GM04503 (cell line): Measurements from ENCODE around the gene ASTL.

Source experiments
- DNase-seq: peaks from one replicate; pipeline ENCODE4 v3.0.0-alpha.2; 2012; ENCODE audit warnings: low read depth

ASTL gene

DNA sequence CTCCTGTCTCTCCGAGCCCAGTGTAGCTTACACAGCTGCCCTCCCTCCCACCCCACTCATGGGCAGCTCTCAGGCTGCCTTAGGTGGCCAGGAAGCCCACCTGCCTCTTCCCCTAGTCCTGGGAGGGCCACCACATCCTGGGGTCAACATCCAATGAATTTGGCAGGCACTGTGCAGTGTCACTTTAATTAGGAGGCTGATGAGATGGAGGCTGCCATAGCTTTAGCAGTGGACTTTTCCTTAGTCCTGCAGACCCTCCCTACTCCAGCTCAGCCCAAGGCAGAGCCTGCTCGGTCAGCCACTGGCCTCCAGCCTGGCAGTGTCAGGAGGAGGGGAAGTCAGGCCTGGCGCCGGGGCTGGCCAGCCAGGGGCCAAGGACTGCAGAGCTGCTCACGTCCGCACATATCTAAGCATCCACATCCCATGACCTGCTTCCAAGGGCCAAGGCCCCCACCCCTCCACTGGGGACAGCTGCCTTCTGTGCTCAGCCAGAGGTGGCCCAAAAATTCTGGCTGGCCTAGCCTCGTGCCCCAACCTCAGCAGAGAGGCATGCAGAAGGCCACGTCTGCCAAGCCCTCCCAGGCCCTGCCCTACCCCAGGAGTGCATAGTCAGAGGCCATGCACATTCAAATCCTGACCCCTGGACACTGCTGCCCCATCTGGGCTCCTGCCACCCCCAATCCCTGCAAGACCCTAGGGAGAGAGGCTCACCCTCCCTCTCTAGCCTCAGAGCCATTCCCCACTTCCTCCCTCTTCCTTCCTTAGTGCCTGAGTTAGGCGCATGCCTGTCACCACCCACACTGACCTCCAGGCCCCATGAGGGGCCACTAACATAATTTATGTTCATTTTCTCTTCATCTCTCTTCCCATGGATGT lies 55.0 kb downstream of the ASTL start:
- no peak for DNase-seq

- no peak for DNase-seq
Measured at GRCh38 chr2:96082211-96083063, 55.9 kb downstream of the ASTL start.

DNA sequence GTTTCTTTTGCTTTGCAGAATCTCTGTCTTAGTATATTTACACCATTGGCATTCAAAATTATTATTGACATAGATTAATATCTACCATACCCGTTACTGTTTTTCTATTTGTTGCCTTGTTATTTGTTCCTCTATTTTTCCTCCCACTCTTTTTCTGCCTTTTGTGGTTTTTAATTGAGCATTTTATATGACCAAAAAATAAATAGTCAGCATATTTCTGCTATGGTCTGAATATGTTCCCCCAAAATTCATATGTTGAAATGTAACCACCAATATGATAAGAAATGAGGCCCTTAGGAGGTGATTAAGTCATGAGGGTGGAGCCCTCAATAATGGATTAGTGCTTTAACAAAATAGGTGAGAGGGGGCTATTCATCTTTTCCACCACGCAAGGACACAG lies 57.3 kb downstream of the ASTL start:
- no peak for DNase-seq

GRCh38 chr2:96075199-96075771 lies 63.0 kb downstream of the ASTL start:
- no peak for DNase-seq

GRCh38 chr2:96074156-96074555 lies 64.1 kb downstream of the ASTL start:
- DNase-seq: no peak

- DNase-seq: no peak
Measured at GRCh38 chr2:96073170-96073775, 65.0 kb downstream of the ASTL start.
